ENCODE measurements around the gene APPBP2.
"Not testable (repeated sequence)": the region's sequence is repeated elsewhere in the genome, so short reads cannot be mapped to it uniquely, and the experiment has no call there.

The APPBP2 gene

DNA sequence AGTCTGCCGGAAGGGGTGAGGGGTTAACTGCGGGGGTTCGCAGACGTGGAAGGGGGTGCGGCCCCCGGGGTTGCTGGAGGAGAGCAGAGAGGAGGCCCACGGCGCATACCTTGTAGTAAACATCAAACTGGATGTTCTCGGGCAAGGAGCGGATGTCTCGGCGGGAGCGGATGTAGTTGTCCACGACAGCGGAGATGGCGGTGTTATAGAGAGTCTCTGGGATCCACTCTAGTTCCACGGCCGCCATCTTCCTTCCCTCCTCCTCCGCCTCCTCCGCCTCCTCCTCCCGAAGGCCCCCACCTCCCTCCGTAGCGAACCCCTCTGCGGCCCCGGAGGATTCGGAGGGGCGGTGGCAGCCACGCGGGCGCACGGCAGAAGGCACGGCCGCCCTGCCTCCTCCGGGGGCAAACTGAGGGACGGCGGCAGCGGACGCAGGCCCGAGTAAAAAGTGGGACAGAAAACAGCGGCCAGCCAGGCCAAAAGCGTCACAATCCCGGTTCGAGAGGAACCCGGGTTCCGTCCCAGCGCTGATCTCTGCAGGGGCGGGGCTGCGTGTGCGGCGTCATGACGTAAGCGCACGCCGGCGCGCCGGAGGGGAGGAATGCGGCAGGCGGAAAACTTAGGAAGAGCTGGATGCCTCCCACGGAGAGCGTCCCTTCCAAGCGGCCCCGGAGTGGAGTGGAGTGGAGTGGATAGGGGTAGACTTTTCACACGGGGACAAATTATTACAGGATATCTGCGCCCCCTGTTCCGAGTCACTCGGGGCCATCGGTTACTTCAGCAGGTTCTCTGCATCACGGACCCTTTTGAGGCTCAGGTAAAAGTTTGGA lies at the start of gene APPBP2:
APPBP2 (minus strand) TSS at position 558 of the 830 bp plus-strand sequence; CDS start at position 247, 311 bp downstream.
- DNase-seq (ENCODE audit: low read depth in 2 of 2) = peak; percentile 14 to 49

- no peak for DNase-seq (ENCODE audit: low read depth in 2 of 2)
These were observed 47.4 kb upstream of the APPBP2 start for GRCh38 chr17:60573236-60574051.

DNA sequence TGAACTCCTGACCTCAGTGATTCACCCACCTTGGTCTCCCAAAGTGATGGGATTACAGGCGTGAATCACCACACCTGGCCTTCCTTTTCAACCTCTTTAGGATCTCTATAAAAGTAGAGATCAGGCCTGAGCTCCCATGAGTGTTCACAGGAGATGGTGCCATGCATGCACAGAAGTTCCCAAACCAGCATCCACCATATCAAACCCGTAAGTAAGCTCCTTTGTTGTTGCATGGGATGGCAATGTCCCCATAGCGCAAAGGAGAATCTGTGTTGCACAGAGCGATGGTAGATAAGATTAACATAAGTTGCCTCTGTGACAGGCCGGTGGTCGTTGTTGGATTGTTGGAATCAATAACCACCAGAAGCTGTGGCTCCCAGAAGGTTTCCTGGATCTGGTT lies 39.2 kb upstream of the APPBP2 start:
- no peak for DNase-seq (ENCODE audit: low read depth in 2 of 2)

- no peak for DNase-seq (ENCODE audit: low read depth in 2 of 2)
These were observed 37.7 kb upstream of the APPBP2 start for GRCh38 chr17:60563743-60564142.

DNA sequence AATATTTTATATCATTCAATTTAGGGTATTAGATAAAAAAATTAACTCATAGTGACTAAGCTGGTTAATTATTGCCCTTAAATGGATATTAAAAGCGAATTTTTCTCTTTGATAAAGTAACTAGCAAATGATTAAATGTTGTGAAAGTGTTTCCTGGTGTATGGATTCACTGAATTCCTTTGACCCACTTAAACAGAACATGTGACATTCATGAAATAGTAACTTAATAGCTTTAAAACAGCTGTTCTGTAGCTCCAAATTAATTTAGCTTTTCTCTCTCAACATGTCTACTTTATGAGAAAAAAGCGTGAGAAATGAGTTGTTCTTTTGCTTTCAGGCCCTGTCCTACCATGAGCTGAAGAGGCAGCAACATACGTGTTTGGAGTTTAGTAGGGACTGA lies 36.4 kb upstream of the APPBP2 start:
- DNase-seq (ENCODE audit: low read depth in 2 of 2) = no peak

DNA sequence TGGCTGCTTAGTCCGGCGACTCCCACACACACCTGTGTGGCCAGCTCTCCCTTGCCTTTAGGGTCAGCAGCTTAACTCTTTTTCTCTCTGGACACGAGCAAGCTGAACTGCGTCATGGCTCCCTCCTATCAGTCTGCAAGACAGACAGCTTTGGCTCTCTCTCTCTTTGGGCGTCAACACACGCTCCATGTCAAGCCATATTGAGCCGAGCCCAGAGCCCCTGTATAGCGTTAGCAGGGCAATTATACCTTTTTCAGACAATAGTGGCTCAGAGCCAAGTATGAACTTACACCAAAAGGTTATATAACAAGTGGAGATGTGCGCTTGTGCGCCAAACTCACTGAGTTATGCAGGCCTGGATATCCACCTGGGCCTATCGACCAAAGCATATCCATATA lies 34.8 kb upstream of the APPBP2 start:
- no peak for DNase-seq (ENCODE audit: low read depth in 2 of 2)

DNA sequence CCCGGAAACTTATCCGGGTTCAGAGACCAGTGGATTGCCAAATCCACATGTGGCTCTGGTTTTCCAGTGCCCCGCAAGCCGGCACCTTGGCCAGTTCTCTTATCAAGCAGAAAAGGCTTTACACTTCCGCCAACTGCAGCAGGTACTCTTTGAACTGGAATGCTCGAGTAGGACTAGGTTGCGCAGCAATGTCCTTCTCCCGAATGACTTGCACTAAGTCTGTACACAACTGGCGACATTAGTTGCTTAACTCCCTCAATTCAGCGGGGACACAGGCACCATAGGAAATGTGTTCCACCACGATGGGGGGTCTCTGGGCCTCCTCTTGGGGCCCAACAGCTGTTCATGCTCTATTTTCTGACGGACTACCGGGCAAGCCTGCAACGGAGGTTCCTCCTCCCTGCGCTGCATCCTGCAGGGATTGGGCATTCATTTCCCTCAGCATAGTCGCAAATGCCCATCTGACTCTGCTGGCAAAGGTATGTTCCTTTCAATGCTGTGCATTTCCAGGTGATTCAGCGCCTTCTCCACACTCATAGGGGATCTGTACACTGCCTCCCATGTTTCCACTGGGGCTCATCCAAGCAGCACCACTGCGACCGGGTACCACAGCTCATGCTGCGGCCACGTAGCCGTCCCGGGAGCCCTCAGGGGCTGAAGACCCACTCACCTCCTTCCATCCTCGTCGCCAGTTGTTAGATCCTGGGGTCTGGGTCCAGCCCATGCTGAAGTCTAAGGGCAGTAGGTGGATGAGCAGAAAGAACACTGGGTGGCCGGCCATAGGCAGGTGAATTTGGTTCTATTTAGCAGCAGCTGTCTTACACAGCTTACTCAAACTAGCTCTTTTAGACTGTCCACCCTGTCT lies 34.2 kb upstream of the APPBP2 start:
- no peak for DNase-seq (ENCODE audit: low read depth in 2 of 2)

DNA sequence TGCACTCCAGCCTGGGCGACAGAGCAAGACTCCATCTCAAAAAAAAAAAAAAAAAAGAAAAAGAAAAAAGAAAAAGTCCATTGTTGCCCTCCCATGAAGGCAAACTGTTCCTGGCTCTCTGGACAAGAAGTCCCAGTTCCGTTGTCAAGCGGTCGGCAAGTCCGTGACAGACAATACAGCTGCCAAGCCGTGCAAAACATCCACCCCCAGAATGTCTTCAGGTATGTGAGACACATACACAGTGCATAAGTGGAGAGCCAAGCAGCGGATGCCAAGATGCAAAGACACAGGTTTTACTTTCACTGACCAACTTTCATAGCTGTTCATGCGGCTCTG lies 33.6 kb upstream of the APPBP2 start:
- no peak for DNase-seq (ENCODE audit: low read depth in 2 of 2)

DNA sequence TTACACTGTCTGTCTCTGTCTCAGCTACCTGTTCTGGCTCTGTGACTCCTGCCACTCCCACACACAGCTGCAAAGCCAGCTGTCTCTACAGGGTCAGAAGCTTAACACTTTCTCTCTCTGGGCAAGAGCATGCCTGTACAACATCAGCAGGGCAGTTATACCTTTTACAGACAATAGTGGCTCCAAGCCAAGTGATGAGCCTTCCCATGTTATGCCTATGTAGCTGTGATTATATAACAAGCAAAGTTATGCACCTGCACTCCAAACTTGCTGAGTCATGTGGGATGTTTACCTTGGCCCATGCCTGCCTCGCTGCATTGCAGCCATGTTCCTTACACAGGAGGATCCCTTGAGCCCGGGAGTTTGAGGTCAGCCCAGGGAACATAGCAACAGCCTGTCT lies 31.8 kb upstream of the APPBP2 start:
- no peak for DNase-seq (ENCODE audit: low read depth in 2 of 2)

GRCh38 chr17:60555786-60556185 lies 29.7 kb upstream of the APPBP2 start:
- DNase-seq (ENCODE audit: low read depth in 2 of 2) = no peak

DNA sequence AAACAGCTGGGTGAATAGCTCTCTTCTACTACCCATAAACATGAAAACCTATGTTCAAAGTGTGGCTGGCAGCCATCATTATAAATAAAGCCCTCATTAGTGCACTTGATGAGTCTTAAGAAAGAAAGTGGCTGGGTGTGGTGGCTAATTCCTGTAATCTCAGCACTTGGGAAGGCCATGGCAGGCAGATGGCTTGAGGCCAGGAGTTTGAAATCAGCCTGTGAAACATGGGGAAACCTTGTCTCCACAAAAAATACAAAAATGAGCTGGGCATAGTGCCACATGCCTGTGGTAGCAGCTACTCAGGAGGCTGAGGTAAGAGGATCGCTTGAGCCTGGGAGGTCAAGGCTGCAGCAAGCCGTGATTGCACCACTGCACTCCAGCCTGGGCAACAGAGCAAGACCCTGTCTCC lies 28.3 kb upstream of the APPBP2 start:
- no peak for DNase-seq (ENCODE audit: low read depth in 2 of 2)

DNA sequence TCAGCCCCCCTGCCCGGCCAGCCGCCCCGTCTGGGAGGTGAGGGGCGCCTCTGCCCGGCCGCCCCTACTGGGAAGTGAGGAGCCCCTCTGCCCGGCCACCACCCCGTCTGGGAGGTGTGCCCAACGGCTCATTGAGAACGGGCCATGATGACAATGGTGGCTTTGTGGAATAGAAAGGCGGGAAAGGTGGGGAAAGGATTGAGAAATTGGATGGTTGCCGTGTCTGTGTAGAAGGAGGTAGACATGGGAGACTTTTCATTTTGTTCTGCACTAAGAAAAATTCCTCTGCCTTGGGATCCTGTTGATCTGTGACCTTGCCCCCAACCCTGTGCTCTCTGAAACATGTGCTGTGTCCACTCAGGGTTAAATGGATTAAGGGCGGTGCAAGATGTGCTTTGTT lies 26.2 kb upstream of the APPBP2 start:
- DNase-seq (ENCODE audit: low read depth in 2 of 2) = not testable (repeated sequence)

DNA sequence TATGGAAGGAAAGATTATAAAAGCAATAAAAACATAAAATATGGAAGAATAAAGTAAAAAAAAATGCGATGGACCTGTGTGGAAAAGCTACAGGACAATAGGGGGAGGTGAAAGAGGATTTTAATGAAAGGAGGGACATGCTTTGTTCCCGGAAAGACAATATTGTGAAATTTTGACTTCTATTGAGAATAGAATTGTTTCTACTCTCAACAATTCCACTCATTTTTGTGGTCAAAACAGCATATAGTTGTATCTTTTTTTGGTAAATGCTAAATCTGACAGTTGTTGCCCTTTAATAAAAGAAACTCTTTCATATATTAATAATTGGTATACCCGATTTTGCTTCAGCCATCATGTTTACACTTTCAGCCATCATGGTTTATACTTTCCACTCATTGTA lies 22.9 kb upstream of the APPBP2 start:
- no peak for DNase-seq (ENCODE audit: low read depth in 2 of 2)

DNA sequence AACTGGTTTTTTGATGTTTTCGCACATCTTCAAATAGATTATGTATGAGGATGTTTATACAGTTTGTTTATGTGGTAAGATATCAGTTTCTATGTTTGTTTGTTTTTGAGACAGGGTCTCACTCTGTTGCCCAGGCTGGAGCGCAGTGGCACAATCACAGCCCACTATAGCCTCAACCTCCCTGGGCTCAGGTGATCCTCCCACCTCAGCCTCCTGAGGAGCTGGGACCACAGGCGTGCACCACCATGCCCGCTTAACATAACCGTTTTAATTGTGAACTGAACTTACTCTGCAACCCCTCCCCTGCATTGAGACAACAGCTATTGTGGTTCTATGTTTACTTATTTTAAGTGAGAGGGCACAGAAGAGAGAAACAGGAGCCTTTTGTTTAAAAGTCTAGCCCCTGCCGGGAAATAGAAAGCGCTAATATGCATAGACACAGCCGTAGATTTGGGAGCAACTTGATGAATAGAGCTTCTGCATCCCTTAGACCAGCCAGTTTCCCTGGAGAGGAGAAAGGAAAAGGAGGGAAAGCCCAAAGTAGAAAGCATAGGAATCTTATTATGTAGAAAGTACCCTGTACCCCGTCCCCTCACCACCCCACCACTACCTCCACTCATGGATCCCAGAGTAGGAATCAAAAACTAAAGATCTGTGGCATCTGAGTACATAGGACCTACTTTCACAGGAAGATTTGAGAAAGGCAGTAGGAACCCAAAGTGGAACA lies 19.6 kb upstream of the APPBP2 start:
- DNase-seq (ENCODE audit: low read depth in 2 of 2) = no peak

GRCh38 chr17:60542071-60542470 lies 16.0 kb upstream of the APPBP2 start:
- no peak for DNase-seq (ENCODE audit: low read depth in 2 of 2)

GRCh38 chr17:60540460-60540859 lies 14.4 kb upstream of the APPBP2 start:
- no peak for DNase-seq (ENCODE audit: low read depth in 2 of 2)

DNA sequence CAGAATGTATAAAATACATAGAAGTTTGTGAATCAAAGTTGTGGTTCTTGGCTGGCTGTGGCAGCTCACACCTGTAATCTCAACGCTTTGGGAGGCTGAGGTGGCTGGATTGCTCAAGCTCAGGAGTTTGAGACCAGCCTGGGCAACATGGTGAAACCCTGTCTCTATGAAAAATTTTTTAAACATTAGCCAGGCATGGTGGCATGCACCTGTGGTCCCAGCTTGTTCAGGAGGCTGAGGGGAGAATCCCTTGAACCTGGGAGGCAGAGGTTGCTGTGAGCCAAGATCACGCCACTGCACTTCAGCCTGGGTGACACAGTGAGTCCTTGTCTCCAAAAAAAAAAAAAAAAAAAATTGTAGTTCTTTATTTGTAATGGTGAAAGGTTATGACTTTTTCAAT lies 13.8 kb upstream of the APPBP2 start:
- no peak for DNase-seq (ENCODE audit: low read depth in 2 of 2)

DNA sequence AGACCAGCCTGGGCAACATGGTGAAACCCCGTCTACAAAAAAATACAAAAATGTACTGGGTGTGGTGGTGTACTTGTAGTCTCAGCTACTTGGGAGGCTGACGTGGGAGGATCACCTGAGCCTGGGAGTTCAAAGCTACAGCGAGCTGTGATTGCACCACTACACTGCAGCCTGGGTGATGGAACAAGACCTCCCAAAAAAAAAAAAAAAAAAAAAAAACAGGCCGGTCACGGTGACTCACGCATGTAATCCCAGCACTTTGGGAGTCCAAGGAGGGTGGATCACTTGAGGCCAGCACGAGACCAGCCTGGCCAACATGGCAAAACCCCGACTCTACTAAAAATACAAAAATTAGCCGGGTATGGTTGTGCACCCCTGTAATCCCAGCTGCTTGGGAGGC lies 12.7 kb upstream of the APPBP2 start:
- no peak for DNase-seq (ENCODE audit: low read depth in 2 of 2)

GRCh38 chr17:60535382-60536279 lies 9.6 kb upstream of the APPBP2 start:
- DNase-seq (ENCODE audit: low read depth in 2 of 2) = no peak

GRCh38 chr17:60534613-60535157 lies 8.6 kb upstream of the APPBP2 start:
- no peak for DNase-seq (ENCODE audit: low read depth in 2 of 2)

All from stimulated activated CD4-positive, alpha-beta T cell treated with anti-CD3 and anti-CD28 coated beads, Interleukin-1b, Interleukin-23, amount 100 ng/mL, for 1 hour (primary cell).